ENCODE data around the gene LY86.

DNA sequence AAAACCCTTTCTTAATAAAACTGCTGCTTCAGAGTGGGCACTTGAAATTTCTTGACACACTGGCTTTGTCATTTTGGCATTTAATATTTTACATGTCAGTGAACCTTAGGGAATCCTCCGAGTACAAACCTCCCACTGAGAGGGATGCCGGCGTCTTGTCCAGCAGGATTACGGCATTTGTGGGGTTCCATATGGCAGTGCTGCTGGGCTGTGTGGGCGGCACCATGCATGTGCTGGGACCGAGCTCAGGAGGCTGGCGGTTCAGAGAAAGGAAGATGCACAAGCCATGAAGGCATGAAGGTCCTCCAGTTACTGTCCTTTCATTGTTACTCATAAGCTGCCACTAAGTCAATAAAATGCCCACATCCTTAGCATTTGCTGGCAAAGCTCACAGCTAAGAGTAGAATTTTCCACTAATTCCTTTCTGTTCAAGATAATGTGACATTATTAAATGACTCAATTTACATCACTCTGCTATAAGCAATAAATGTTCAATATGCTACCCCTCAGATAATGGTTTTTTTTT lies 61.4 kb downstream of the LY86 start:
- TF ChIP-seq, protein P1, sequence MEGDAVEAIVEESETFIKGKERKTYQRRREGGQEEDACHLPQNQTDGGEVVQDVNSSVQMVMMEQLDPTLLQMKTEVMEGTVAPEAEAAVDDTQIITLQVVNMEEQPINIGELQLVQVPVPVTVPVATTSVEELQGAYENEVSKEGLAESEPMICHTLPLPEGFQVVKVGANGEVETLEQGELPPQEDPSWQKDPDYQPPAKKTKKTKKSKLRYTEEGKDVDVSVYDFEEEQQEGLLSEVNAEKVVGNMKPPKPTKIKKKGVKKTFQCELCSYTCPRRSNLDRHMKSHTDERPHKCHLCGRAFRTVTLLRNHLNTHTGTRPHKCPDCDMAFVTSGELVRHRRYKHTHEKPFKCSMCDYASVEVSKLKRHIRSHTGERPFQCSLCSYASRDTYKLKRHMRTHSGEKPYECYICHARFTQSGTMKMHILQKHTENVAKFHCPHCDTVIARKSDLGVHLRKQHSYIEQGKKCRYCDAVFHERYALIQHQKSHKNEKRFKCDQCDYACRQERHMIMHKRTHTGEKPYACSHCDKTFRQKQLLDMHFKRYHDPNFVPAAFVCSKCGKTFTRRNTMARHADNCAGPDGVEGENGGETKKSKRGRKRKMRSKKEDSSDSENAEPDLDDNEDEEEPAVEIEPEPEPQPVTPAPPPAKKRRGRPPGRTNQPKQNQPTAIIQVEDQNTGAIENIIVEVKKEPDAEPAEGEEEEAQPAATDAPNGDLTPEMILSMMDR (IDR thresholded peaks at IDR 0.05), result no peak
- TF ChIP-seq EP300 (IDR thresholded peaks at IDR 0.05), result no peak
